K562 (cell line): ENCODE results near the gene OPCML. TPM values are rescaled to one million over a fixed set of nuclear protein-coding genes. Genes with fewer than 3 reads are reported as not detected.

Experiments
- ATAC-seq: fragments of 200-7000 bp; cut with Tn5 transposase; 3 replicates; pipeline ENCODE4 v1.9.1; 2020; ENCODE audit warnings: moderate library complexity
- BruUV-seq: library from RNA; stranded (reverse); fragments of 400-500 nt; replicated peaks from 2 replicates; lab custom pipeline; 2021; lab: Mats Ljungman, UMichigan
- CTCF ChIA-PET: fragments of 300-600 bp; formaldehyde crosslinking; extraction: SDS; loops from one replicate; lab custom pipeline; 2021; ENCODE audit warnings: low intra/inter-chr PET ratio; lab: Yijun Ruan, JAX
- POLR2A ChIA-PET: fragments of 300-600, 350-650 bp; sonication (Branson Sonifier 250); formaldehyde crosslinking; extraction: SDS; loops from one replicate; lab custom pipeline; 2021; ENCODE audit warnings: antibody characterized with exemption, inconsistent platforms; lab: Yijun Ruan, JAX
- DNase-seq, 4 experiments: peaks; one replicate each; pipeline versions ENCODE4 v3.0.0 to v3.0.0-alpha.2; 2011 to 2018; ENCODE audit warnings: low spot score in 3 of 4, mixed read lengths in 3 of 4; ENCODE audit errors: extremely low read depth in 1 of 4
- FAIRE-seq: peaks from 2 replicates; lab custom pipeline; 2011; peaks lifted over from hg19 to GRCh38; lab: Jason Lieb, UNC
- H2AFZ ChIP-seq: 2 replicates; pipeline ENCODE4 v1.6.0; 2011; ENCODE audit warnings: low read depth, low read length, control low read depth, inconsistent platforms
- H3K27ac ChIP-seq: fragments of 200-600 bp; 3 replicates; pipeline ENCODE4 v1.8.0; 2011; ENCODE audit warnings: low read depth, mild to moderate bottlenecking, control low read depth, inconsistent platforms, low read length, moderate library complexity, mixed read lengths; ENCODE audit errors: extremely low read depth
- H3K27me3 ChIP-seq, 2 experiments: fragments of 300-600 bp in 1 of 2; 2 replicates in 1 of 2; 3 replicates in 1 of 2; pipeline versions ENCODE4 v1.6.0 to v1.8.0; 2011; ENCODE audit warnings: inconsistent platforms in 2 of 2, low read length in 2 of 2, mild to moderate bottlenecking in 1 of 2, mixed read lengths in 1 of 2, moderate library complexity in 1 of 2; ENCODE audit not compliant: control insufficient read depth in 2 of 2, insufficient read depth in 2 of 2
- H3K36me3 ChIP-seq: fragments of 300-600 bp; 3 replicates; pipeline ENCODE4 v1.8.0; 2011; ENCODE audit warnings: mild to moderate bottlenecking, low read length, inconsistent platforms; ENCODE audit not compliant: control insufficient read depth, insufficient read depth
- H3K4me1 ChIP-seq, 2 experiments: fragments of 200-600 bp in 1 of 2; replicated peaks in 1 of 2; 2 replicates in 1 of 2; 3 replicates in 1 of 2; pipeline versions ENCODE4 v1.5.1 to v1.8.0; 2011; ENCODE audit warnings: inconsistent platforms in 2 of 2, low read length in 2 of 2, mild to moderate bottlenecking in 1 of 2, mixed read lengths in 1 of 2, moderate library complexity in 1 of 2; ENCODE audit not compliant: control insufficient read depth in 2 of 2, insufficient read depth in 2 of 2
- H3K4me2 ChIP-seq: 2 replicates; pipeline ENCODE4 v1.6.1; 2011; ENCODE audit warnings: low read length, control low read depth, inconsistent platforms, mixed read lengths; ENCODE audit not compliant: insufficient read depth
- H3K4me3 ChIP-seq: fragments of 200-600 bp; sonication (generic), shearing (Covaris generic); 2 replicates; pipeline ENCODE4 v1.5.1; 2016; ENCODE audit warnings: control low read depth, inconsistent platforms
- H3K79me2 ChIP-seq: fragments of 200-600 bp; 3 replicates; pipeline ENCODE4 v1.8.0; 2011; ENCODE audit warnings: low read length, inconsistent platforms; ENCODE audit not compliant: control insufficient read depth, insufficient read depth
- H3K9ac ChIP-seq, 2 experiments: 2 replicates each; pipeline versions ENCODE4 v1.6.0 to v1.6.1; 2011; ENCODE audit warnings: low read depth in 2 of 2, low read length in 2 of 2, control low read depth in 1 of 2, inconsistent platforms in 1 of 2, mild to moderate bottlenecking in 1 of 2, mixed read lengths in 1 of 2; ENCODE audit not compliant: insufficient read depth in 1 of 2
- H3K9me1 ChIP-seq: one replicate; pipeline ENCODE4 v1.6.0; 2011; ENCODE audit warnings: inconsistent platforms, mild to moderate bottlenecking, low read length, moderate library complexity; ENCODE audit not compliant: control insufficient read depth, insufficient read depth
- H3K9me3 ChIP-seq: replicated peaks from 2 replicates; pipeline ENCODE4 v1.5.1; 2011; ENCODE audit warnings: low read depth, low read length, inconsistent platforms; ENCODE audit not compliant: control insufficient read depth, insufficient read depth
- H4K20me1 ChIP-seq: replicated peaks from 2 replicates; pipeline ENCODE4 v1.6.1; 2011; ENCODE audit warnings: low read length, inconsistent platforms, mixed read lengths; ENCODE audit not compliant: control insufficient read depth, insufficient read depth
- ARID2 ChIP-seq: fragments of 450-650 bp; IDR thresholded peaks from 2 replicates; pipeline ENCODE4 v1.6.1; 2017; ENCODE audit warnings: antibody characterized with exemption, mild to moderate bottlenecking
- HEY1 ChIP-seq: fragments of 250-450 bp; sonication (Bioruptor Pico); IDR thresholded peaks from 2 replicates; pipeline ENCODE4 v1.5.0; 2020; ENCODE audit warnings: mild to moderate bottlenecking, moderate library complexity, borderline replicate concordance
- ILK ChIP-seq: fragments of 450-650 bp; IDR thresholded peaks from 2 replicates; pipeline ENCODE4 v1.6.1; 2016; ENCODE audit warnings: missing genetic modification characterization, low read depth, mild to moderate bottlenecking, missing compliant biosample characterization, moderate library complexity, borderline replicate concordance
- MAFF ChIP-seq: IDR thresholded peaks from 2 replicates; pipeline ENCODE4 v1.6.1; 2012; ENCODE audit warnings: low read length, improper control_type of control experiment
- MCM3 ChIP-seq: fragments of 450-650 bp; IDR thresholded peaks from 2 replicates; pipeline ENCODE4 v1.6.1; 2016
- NFE2L1 ChIP-seq: fragments of 450-650 bp; IDR thresholded peaks from 2 replicates; pipeline ENCODE4 v1.6.1; 2016; ENCODE audit warnings: missing genetic modification characterization, low read depth, mild to moderate bottlenecking, missing compliant biosample characterization, moderate library complexity, borderline replicate concordance
- SIRT6 ChIP-seq: IDR thresholded peaks from one replicate; pipeline ENCODE4 v1.6.1; 2012; ENCODE audit warnings: low read depth, mild to moderate bottlenecking, control low read depth, inconsistent platforms, low read length, moderate library complexity
- SMARCB1 ChIP-seq: IDR thresholded peaks from 2 replicates; pipeline ENCODE4 v1.6.1; 2011; ENCODE audit warnings: improper control_type of control experiment, low read depth; ENCODE audit not compliant: insufficient read length
- SMARCE1 ChIP-seq: fragments of 450-650 bp; IDR thresholded peaks from 2 replicates; pipeline ENCODE4 v1.7.1; 2016; ENCODE audit warnings: mild to moderate bottlenecking
- SRSF7 ChIP-seq: fragments of 200-400 bp; formaldehyde crosslinking; optimal IDR thresholded peaks from 2 replicates; pipeline ENCODE3; 2017; ENCODE audit warnings: mild to moderate bottlenecking, low read depth, low read length
- ZNF3 ChIP-seq: fragments of 250-450 bp; sonication (Bioruptor Pico); IDR thresholded peaks from 2 replicates; pipeline ENCODE4 v1.5.0; 2021; ENCODE audit warnings: mild to moderate bottlenecking, moderate library complexity
- WGBS: fragments of 100-300 bp; shearing (Covaris generic); methylation state at CpG from one replicate; pipeline ENCODE4 v1.1.6; 2016; ENCODE audit warnings: low coverage, mixed read lengths; ENCODE audit not compliant: insufficient coverage; ENCODE audit errors: missing lambda C conversion rate; 5-methylcytosine and 5-hydroxymethylcytosine counted together
- in situ Hi-C: fragments of 300-500 bp; cut with MboI; formaldehyde crosslinking; loops from 4 replicates; pipeline ENCODE4 v1.15.0; 2018; ENCODE audit warnings: inconsistent platforms, mixed read lengths
- intact Hi-C: fragments of 100-400 bp; cut with micrococcal nuclease; formaldehyde crosslinking; loops from 2 replicates; pipeline ENCODE4 v1.14.2; 2022
- polyA plus RNA-seq, 8 experiments: library from polyadenylated mRNA; depleted of rRNA in 4 of 8; stranded (reverse) in 5 of 8; unstranded in 3 of 8; fragments of >200 nt; fragmentation: Nextera tagmentation in 2 of 8; fragmentation: Illumina TruSeq in 1 of 8; extraction: Ambion mirVana in 2 of 8; extraction: Trizol in 1 of 8; gene quantifications; 2 replicates each; pipeline versions ENCODE4 v1.2.1 to v1.2.3, GENCODE V29; 2011 to 2014; ENCODE audit warnings: inconsistent platforms in 1 of 8, missing spikeins in 1 of 8
- total RNA-seq, 7 experiments: library from RNA; depleted of rRNA in 6 of 7; stranded (reverse); fragments of >200 nt in 6 of 7; fragmentation: Illumina TruSeq in 2 of 7; extraction: Trizol in 2 of 7; gene quantifications; 2 replicates each; pipeline versions ENCODE4 v1.2.1 to v1.2.3, GENCODE V29; 2011 to 2021; ENCODE audit warnings: low replicate concordance in 1 of 7
- TF ChIP-seq, protein P1 (sequence below): fragments of 250-450 bp; sonication (Bioruptor Pico); IDR thresholded peaks from 2 replicates; pipeline ENCODE4 v1.4.0; 2020
- TF ChIP-seq, protein P2 (sequence below): fragments of 450-650 bp; IDR thresholded peaks from 2 replicates; pipeline ENCODE4 v1.6.1; 2016; ENCODE audit warnings: borderline replicate concordance

Gene OPCML
- total and polyA plus RNA-seq, 9 of the 15 experiments (the other 6 are each of a cell fraction or from before 2014, with no cell fraction given) = not detected

DNA sequence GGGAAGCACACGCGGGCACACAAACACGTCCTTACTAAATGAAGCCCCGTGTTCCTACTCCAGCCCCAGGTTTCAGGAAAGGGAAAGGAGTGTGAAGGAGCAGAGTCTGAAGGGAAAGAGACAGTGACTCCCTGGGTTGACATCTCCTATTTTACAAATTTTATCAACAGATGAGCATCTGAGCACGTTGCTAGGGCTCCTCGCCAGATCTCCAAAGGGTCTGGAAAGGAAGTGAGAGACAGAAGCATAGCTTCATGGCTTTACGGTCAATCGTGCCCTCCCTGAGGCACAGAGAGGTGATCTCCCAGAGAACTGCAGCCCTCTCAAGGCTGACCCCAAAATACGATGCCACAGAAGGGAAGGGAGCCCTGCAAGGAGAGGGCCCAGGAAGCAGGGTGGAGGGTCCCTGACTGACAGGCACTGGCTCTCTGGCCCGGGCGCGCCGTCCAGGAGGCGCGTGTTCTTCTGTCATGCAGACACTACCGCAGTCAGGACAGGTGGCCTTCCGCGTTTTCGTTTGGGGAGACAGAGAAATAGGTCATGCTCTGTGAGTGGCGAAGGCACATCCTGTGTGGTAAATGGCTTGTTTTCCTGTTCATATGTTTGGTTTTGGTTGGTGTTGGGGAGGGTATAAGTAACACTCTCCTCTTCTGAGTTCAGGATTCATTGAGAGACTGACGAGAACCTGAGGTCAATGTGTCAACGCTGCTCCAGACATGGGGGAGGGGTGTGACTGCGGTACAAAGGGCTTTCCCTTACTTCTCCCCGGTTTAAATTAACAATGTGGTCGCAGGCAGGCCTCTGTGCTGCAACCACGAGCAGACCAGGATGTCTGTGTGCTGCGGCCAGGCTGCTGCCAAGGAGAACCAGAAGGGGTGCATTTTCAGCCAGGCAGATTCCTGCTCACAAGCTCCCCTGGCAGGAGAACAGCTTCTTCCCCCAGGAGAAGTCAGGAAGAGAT lies 813.3 kb downstream of the OPCML start:
- H3K9me1 ChIP-seq = no peaks in the 10 kb centered on the region
- H2AFZ ChIP-seq = no peak overlapping the region
- under 1% methylated on average over 27 of the region's 27 CpGs for WGBS
- no peak overlapping the region for H3K4me2 ChIP-seq
- no peak for DNase-seq
- no peaks in the 10 kb centered on the region for H4K20me1 ChIP-seq
- in situ Hi-C loops (no loop called here), intact Hi-C loops (no loop called here)
- H3K36me3 ChIP-seq = no peaks in the 10 kb centered on the region
- H3K4me3 ChIP-seq = no peak overlapping the region
- no peak overlapping the region for H3K27ac ChIP-seq
- H3K9ac ChIP-seq = no peak overlapping the region
- no peaks in the 10 kb centered on the region for H3K79me2 ChIP-seq
- ChIA-PET CTCF (no interaction called here), POLR2A (interaction anchor here (1.2 kb wide), 1 partner anchor 34 kb away, joined by 3 read pairs; no protein-coding TSS in a partner anchor)
- TF ChIP-seq HEY1 (CRISPR knock-in tag) (no peak), ARID2 (no peak), ILK (tag) (no peak), MCM3 (no peak), ZNF3 (CRISPR knock-in tag) (no peak), SIRT6 (no peak), SRSF7 (no peak), SMARCB1 (no peak), NFE2L1 (tag) (no peak), SMARCE1 (no peak), MAFF (no peak)
- TF ChIP-seq, protein P1, sequence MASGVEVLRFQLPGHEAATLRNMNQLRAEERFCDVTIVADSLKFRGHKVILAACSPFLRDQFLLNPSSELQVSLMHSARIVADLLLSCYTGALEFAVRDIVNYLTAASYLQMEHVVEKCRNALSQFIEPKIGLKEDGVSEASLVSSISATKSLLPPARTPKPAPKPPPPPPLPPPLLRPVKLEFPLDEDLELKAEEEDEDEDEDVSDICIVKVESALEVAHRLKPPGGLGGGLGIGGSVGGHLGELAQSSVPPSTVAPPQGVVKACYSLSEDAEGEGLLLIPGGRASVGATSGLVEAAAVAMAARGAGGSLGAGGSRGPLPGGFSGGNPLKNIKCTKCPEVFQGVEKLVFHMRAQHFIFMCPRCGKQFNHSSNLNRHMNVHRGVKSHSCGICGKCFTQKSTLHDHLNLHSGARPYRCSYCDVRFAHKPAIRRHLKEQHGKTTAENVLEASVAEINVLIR = no peak
- TF ChIP-seq, protein P2, sequence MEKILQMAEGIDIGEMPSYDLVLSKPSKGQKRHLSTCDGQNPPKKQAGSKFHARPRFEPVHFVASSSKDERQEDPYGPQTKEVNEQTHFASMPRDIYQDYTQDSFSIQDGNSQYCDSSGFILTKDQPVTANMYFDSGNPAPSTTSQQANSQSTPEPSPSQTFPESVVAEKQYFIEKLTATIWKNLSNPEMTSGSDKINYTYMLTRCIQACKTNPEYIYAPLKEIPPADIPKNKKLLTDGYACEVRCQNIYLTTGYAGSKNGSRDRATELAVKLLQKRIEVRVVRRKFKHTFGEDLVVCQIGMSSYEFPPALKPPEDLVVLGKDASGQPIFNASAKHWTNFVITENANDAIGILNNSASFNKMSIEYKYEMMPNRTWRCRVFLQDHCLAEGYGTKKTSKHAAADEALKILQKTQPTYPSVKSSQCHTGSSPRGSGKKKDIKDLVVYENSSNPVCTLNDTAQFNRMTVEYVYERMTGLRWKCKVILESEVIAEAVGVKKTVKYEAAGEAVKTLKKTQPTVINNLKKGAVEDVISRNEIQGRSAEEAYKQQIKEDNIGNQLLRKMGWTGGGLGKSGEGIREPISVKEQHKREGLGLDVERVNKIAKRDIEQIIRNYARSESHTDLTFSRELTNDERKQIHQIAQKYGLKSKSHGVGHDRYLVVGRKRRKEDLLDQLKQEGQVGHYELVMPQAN = no peak
- BruUV-seq = no TSS peak
- no peak for FAIRE-seq
- ATAC-seq = no peak
- H3K27me3 ChIP-seq = no peaks in the 10 kb centered on the region
- H3K9me3 ChIP-seq = no peaks in the 10 kb centered on the region
- no peaks in the 10 kb centered on the region for H3K4me1 ChIP-seq
